BE2C (cell line): Measurements from ENCODE around the gene SGK2.

ENCODE experiments used
- DNase-seq: peaks from one replicate; pipeline ENCODE4 v3.0.0-alpha.2; 2020
- H3K27me3 ChIP-seq: fragments of 250-450 bp; sonication (Bioruptor Pico); 2 replicates; pipeline ENCODE4 v1.5.1; 2020; ENCODE audit warnings: mild to moderate bottlenecking
- H3K36me3 ChIP-seq: fragments of 250-450 bp; sonication (Bioruptor Pico); 2 replicates; pipeline ENCODE4 v1.5.1; 2020; ENCODE audit warnings: mild to moderate bottlenecking
- H3K4me1 ChIP-seq: fragments of 250-450 bp; sonication (Bioruptor Pico); 2 replicates; pipeline ENCODE4 v1.5.1; 2020
- H3K4me3 ChIP-seq: 2 replicates; pipeline ENCODE4 v1.5.1; 2011; ENCODE audit warnings: low read depth, low read length
- H3K9me3 ChIP-seq: fragments of 250-450 bp; sonication (Bioruptor Pico); 2 replicates; pipeline ENCODE4 v1.5.1; 2020
- CTCF ChIP-seq: IDR thresholded peaks from 2 replicates; pipeline ENCODE4 v1.5.1; 2012; ENCODE audit warnings: mild to moderate bottlenecking, low read depth, low read length

Gene SGK2

DNA sequence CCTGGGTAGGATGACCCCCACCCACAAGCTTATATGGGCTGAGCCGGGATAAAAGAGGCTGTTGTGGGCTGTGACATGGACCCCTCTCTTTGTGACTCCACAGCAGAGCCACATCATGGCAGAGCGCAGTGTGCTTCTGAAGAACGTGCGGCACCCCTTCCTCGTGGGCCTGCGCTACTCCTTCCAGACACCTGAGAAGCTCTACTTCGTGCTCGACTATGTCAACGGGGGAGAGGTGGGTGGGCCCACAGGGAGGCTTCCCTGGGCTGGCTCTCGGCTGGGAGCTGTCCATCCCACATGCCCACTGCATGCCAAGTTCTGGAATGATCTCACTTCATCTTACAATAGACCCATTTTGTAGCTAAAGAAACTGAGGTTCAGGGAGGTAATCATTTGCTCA lies 10.5 kb downstream of the SGK2 start:
- Histone ChIP-seq H3K27me3 (no peaks in the 10 kb centered on the region), H3K4me1 (no peaks in the 10 kb centered on the region), H3K9me3 (no peaks in the 10 kb centered on the region), H3K36me3 (no peaks in the 10 kb centered on the region), H3K4me3 (no peak overlapping the region)
- DNase-seq: no peak
- no peak for TF ChIP-seq CTCF

GRCh38 chr20:43570496-43570895 lies 11.7 kb downstream of the SGK2 start:
- no peak overlapping the region for H3K4me3 ChIP-seq
- no peak for TF ChIP-seq CTCF
- H3K27me3 ChIP-seq: no peaks in the 10 kb centered on the region
- DNase-seq: no peak
- H3K4me1 ChIP-seq: no peaks in the 10 kb centered on the region
- no peaks in the 10 kb centered on the region for H3K9me3 ChIP-seq
- H3K36me3 ChIP-seq: no peaks in the 10 kb centered on the region

DNA sequence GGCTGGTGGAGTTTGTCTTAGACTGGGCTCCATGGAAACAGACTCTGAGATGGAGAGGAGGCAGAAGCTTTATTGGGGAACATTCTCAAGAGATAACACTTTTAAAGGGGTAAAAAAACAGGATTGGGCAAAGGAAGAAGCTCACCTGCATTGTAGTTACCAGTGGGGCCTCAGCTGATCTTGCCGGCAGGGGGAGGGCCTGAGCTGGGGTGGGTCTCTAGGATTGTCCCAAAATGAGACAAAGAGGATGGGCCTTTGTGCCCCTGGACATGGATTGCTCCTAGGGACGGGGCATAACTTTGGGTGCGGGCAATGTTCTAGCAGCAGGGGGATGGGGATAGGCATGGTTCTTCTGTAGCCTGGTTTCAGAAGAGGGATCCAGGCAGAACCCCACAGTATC lies 12.5 kb downstream of the SGK2 start:
- no peaks in the 10 kb centered on the region for H3K4me1 ChIP-seq
- DNase-seq: no peak
- H3K27me3 ChIP-seq: no peaks in the 10 kb centered on the region
- TF ChIP-seq CTCF: no peak
- H3K36me3 ChIP-seq: no peaks in the 10 kb centered on the region
- H3K4me3 ChIP-seq: no peak overlapping the region
- no peaks in the 10 kb centered on the region for H3K9me3 ChIP-seq

DNA sequence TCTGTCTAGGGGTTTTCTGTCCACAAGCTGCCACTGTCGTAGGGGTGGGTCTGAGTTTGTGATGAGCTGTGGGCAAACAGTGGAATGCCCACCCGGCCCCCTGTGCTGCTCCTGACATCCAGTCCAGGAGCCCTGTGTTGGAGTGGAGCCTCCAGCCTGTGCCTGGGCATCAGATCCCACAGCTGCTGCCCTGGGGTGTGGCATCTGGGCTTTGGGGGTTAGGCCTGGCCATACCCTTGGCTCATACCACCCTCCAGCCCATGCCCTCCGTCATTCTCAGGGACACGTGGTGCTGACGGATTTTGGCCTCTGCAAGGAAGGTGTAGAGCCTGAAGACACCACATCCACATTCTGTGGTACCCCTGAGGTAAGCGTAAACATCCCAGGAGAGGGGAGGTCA lies 12.9 kb downstream of the SGK2 start:
- DNase-seq: no peak
- Histone ChIP-seq H3K4me3 (no peak overlapping the region), H3K36me3 (no peaks in the 10 kb centered on the region), H3K27me3 (no peaks in the 10 kb centered on the region), H3K9me3 (no peaks in the 10 kb centered on the region), H3K4me1 (no peaks in the 10 kb centered on the region)
- TF ChIP-seq CTCF: no peak

- H3K4me1 ChIP-seq: no peaks in the 10 kb centered on the region
- TF ChIP-seq CTCF: no peak
- H3K27me3 ChIP-seq: no peaks in the 10 kb centered on the region
- DNase-seq: no peak
- H3K4me3 ChIP-seq: no peak overlapping the region
- H3K36me3 ChIP-seq: no peaks in the 10 kb centered on the region
- H3K9me3 ChIP-seq: no peaks in the 10 kb centered on the region
Measured at GRCh38 chr20:43572891-43573290, 14.1 kb downstream of the SGK2 start.

- Histone ChIP-seq H3K4me1 (no peaks in the 10 kb centered on the region), H3K4me3 (no peak overlapping the region), H3K27me3 (no peaks in the 10 kb centered on the region), H3K9me3 (no peaks in the 10 kb centered on the region), H3K36me3 (no peaks in the 10 kb centered on the region)
- TF ChIP-seq CTCF: no peak
- DNase-seq: no peak
Measured at GRCh38 chr20:43576108-43576507, 17.3 kb downstream of the SGK2 start.
